ENCODE measurements around the gene S1PR2.

Gene S1PR2

DNA sequence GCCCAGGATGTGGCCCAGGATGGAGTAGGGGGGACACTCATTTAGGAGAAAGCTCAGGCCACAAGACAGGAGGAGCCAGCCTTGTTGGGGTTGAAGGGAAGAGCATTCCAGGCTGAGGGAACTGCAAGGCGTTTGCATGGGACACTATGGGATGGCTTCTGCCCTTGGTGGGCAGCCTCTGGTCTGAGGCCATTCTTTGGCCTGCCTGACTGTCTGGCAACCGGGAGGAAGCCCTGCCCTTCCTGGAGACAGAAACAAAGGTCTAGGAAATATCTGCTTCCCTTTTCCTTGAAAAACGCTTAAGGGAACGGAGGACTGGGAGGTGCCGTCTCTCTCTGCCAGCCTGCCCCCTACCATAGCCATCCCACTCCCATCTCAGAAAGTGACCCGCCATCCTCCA lies 36.9 kb upstream of the S1PR2 start:
- H3K36me3 ChIP-seq (ENCODE audit: insufficient read depth, low read length), result no peaks in the 10 kb centered on the region
- H3K27me3 ChIP-seq (ENCODE audit: control insufficient read depth in 1 of 2, insufficient read depth in 2 of 2, low read length in 2 of 2), result peaks cover 7 to 19% of the 10 kb centered on the region in 2 donors
- H3K4me1 ChIP-seq (ENCODE audit: insufficient read depth, low read length), result peaks cover 4% of the 10 kb centered on the region
- H3K27ac ChIP-seq (ENCODE audit: low read depth, low read length), result no peak overlapping the region
- H3K9me3 ChIP-seq (ENCODE audit: low read length), result no peaks in the 10 kb centered on the region
- no peak overlapping the region for H3K9ac ChIP-seq (ENCODE audit: low read length)
- H3K4me3 ChIP-seq (ENCODE audit: low read depth in 1 of 2, low read length in 2 of 2), result no peak overlapping the region

DNA sequence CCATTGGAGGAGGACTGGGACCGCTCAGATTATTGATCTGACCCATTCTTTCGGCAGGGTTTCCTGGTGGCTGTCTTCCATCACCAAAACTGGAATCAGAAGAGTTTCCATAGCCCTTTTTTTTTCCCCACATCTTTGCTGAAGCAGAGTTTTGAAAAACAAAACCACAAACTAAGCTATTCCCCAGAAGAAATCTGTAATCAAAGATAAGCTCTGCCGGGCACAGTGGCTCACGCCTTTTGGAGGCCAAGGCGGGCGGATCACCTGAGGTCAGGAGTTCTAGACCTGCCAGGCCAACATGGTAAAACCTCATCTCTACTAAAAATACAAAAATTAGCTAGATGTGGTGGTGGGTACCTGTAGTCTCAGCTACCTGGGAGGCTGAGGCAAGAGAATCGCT lies 35.6 kb upstream of the S1PR2 start:
- Histone ChIP-seq H3K9ac (ENCODE audit: low read length) (no peak overlapping the region), H3K27ac (ENCODE audit: low read depth, low read length) (no peak overlapping the region), H3K4me1 (ENCODE audit: insufficient read depth, low read length) (peaks cover 4% of the 10 kb centered on the region), H3K9me3 (ENCODE audit: low read length) (no peaks in the 10 kb centered on the region), H3K36me3 (ENCODE audit: insufficient read depth, low read length) (no peaks in the 10 kb centered on the region), H3K27me3 (ENCODE audit: control insufficient read depth in 1 of 2, insufficient read depth in 2 of 2, low read length in 2 of 2) (peaks cover 7 to 19% of the 10 kb centered on the region in 2 donors), H3K4me3 (ENCODE audit: low read depth in 1 of 2, low read length in 2 of 2) (no peak overlapping the region)

DNA sequence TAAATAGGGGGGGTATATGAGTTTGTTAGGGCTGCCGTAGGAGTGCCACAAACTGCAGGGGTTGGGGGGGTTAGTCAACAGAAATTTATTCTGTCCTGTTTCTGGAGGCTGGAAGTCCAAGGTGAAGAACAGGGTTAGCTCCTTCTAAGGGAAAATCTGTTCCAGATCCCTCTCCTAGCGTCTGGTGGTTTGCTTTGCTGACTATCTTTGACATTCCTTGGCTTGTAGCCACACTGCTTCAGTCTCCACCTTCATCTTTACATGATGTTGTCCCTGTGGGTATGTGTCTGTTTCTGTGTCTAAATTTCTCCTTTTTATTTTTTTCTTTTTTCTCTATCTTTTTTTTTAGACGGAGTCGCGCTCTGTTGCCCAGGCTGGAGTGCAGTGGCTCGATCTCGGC lies 31.6 kb upstream of the S1PR2 start:
- Histone ChIP-seq H3K4me3 (ENCODE audit: low read depth in 1 of 2, low read length in 2 of 2) (no peak overlapping the region), H3K4me1 (ENCODE audit: insufficient read depth, low read length) (no peaks in the 10 kb centered on the region), H3K9me3 (ENCODE audit: low read length) (no peaks in the 10 kb centered on the region), H3K9ac (ENCODE audit: low read length) (no peak overlapping the region), H3K36me3 (ENCODE audit: insufficient read depth, low read length) (peaks cover 16% of the 10 kb centered on the region), H3K27me3 (ENCODE audit: control insufficient read depth in 1 of 2, insufficient read depth in 2 of 2, low read length in 2 of 2) (no peaks in the 10 kb centered on the region), H3K27ac (ENCODE audit: low read depth, low read length) (no peak overlapping the region)

DNA sequence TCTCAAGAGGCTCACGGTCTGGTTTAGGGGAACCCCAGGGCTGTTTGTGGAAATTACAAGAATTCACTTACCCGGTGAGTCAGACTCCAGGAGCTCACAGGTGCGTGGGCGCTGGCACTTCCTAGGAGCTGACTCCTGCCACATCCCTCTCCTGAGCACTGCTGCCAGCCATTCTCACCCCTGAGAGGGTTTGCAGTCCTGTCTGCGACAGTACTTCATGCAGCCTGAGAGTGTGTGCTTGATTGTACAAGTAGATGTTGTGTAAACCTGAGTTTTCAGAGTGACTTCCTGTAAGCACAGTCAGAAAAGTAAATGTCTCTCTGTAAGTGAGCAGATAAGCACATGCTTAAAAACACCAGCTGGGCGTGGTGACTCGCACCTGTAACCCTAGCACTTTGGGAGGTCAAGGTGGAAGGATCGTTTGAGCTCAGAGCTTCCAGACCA lies 29.0 kb upstream of the S1PR2 start:
- H3K27me3 ChIP-seq (ENCODE audit: control insufficient read depth in 1 of 2, insufficient read depth in 2 of 2, low read length in 2 of 2), result no peaks in the 10 kb centered on the region
- H3K4me3 ChIP-seq (ENCODE audit: low read depth in 1 of 2, low read length in 2 of 2), result no peak overlapping the region
- H3K9me3 ChIP-seq (ENCODE audit: low read length), result no peaks in the 10 kb centered on the region
- no peak overlapping the region for H3K9ac ChIP-seq (ENCODE audit: low read length)
- H3K4me1 ChIP-seq (ENCODE audit: insufficient read depth, low read length), result no peaks in the 10 kb centered on the region
- H3K36me3 ChIP-seq (ENCODE audit: insufficient read depth, low read length), result peaks cover 32% of the 10 kb centered on the region
- no peak overlapping the region for H3K27ac ChIP-seq (ENCODE audit: low read depth, low read length)

DNA sequence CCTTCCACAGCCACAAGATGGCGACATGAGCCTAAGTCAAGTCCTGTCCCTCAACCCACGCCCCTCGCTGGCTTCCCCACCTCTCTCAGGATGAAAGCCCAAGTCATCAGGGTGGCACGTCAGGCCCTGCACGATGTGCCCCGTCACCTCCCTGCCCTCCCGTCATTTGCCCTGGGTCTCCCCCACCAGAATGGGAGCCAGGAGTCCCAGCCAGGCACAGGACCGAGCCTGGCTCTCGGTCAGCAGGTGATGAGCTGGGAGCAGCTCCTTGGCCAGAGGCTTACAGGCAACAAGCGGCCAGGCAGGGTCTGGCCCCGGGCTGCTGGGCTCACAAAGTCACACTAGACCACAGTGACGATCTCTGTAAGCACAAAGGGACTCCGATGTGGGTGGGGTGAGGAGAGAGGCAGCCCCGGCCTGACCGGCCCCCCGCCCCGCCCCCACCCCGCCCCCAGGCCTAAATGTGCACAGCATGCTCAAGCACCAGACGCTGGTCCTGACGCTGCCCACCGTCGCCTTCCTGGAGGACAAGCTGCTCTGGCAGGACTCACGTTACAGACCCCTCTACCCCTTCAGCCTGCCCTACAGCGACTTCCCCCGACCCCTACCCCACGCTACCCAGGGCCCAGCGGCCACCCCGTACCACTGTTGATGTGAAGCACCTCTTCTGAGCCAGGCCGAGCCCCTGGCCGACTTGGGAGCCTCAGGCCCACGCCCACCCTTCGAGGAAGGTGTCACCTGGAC lies 28.2 kb upstream of the S1PR2 start:
- H3K9me3 ChIP-seq (ENCODE audit: low read length), result no peaks in the 10 kb centered on the region
- H3K27me3 ChIP-seq (ENCODE audit: control insufficient read depth in 1 of 2, insufficient read depth in 2 of 2, low read length in 2 of 2), result no peaks in the 10 kb centered on the region
- H3K36me3 ChIP-seq (ENCODE audit: insufficient read depth, low read length), result peaks cover 39% of the 10 kb centered on the region
- no peak overlapping the region for H3K4me3 ChIP-seq (ENCODE audit: low read depth in 1 of 2, low read length in 2 of 2)
- no peaks in the 10 kb centered on the region for H3K4me1 ChIP-seq (ENCODE audit: insufficient read depth, low read length)
- H3K9ac ChIP-seq (ENCODE audit: low read length), result no peak overlapping the region
- H3K27ac ChIP-seq (ENCODE audit: low read depth, low read length), result no peak overlapping the region

DNA sequence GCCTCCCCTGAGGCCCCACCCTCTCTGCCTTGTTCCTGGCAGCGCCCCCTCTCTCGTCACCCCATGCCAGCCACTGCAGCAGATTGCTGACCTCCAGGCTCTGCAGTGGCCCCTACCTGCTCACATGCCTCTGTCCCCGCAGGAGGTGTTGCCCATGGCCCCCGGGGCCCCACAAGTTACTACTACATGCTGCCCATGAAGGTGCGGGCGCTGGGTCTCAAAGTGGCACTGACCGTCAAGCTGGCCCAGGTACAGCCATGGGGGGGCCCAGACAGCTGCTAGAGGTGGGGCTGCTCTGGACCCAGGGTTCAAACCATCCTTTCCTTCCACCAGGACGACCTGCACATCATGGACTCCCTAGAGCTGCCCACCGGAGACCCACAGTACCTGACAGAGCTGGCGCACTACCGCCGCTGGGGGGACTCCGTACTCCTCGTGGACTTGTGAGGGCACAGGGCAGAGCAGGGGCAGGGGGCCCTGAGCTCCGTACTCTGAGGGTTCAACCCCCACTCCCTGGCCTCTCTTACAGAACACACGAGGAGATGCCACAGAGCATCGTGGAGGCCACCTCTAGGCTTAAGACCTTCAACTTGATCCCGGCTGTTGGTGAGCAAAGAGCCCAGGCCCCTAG lies 27.1 kb upstream of the S1PR2 start:
- no peaks in the 10 kb centered on the region for H3K27me3 ChIP-seq (ENCODE audit: control insufficient read depth in 1 of 2, insufficient read depth in 2 of 2, low read length in 2 of 2)
- H3K4me1 ChIP-seq (ENCODE audit: insufficient read depth, low read length), result no peaks in the 10 kb centered on the region
- no peaks in the 10 kb centered on the region for H3K9me3 ChIP-seq (ENCODE audit: low read length)
- H3K4me3 ChIP-seq (ENCODE audit: low read depth in 1 of 2, low read length in 2 of 2), result no peak overlapping the region
- no peak overlapping the region for H3K9ac ChIP-seq (ENCODE audit: low read length)
- no peak overlapping the region for H3K27ac ChIP-seq (ENCODE audit: low read depth, low read length)
- peaks cover 46% of the 10 kb centered on the region for H3K36me3 ChIP-seq (ENCODE audit: insufficient read depth, low read length)

DNA sequence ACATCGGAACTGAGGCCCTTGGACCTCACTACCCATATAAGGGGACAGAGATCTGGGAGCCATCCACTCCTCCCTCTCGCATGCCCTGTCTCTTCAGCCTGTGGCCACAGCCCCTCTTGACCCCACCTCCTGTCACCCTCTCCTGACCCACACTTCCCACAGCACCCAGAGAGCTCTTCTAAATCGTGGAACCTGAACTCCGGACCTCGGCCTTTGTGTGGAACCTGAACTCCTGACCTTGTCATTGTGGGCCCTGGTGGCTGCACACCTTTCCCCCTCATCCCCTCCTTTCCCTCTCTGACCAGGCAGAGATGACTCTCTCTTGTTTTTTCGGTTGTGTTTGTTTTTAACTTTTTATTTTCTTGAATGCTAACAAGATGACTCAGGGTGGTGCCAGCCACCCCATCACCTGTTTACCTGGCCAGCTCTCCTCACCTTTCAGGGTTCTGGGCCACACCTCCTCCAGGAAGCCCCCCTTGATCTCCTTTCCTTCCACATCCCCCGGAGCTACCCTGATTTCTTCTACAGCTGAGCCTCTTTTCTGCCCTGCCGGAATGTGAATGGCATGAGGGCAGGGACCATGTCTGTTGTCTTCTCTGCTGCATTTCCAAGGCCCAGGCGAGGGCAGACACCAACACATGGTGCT lies 26.0 kb upstream of the S1PR2 start:
- Histone ChIP-seq H3K4me1 (ENCODE audit: insufficient read depth, low read length) (peaks cover 6% of the 10 kb centered on the region), H3K9ac (ENCODE audit: low read length) (no peak overlapping the region), H3K27me3 (ENCODE audit: control insufficient read depth in 1 of 2, insufficient read depth in 2 of 2, low read length in 2 of 2) (no peaks in the 10 kb centered on the region), H3K36me3 (ENCODE audit: insufficient read depth, low read length) (peaks cover 46% of the 10 kb centered on the region), H3K27ac (ENCODE audit: low read depth, low read length) (no peak overlapping the region), H3K9me3 (ENCODE audit: low read length) (no peaks in the 10 kb centered on the region), H3K4me3 (ENCODE audit: low read depth in 1 of 2, low read length in 2 of 2) (no peak overlapping the region)

DNA sequence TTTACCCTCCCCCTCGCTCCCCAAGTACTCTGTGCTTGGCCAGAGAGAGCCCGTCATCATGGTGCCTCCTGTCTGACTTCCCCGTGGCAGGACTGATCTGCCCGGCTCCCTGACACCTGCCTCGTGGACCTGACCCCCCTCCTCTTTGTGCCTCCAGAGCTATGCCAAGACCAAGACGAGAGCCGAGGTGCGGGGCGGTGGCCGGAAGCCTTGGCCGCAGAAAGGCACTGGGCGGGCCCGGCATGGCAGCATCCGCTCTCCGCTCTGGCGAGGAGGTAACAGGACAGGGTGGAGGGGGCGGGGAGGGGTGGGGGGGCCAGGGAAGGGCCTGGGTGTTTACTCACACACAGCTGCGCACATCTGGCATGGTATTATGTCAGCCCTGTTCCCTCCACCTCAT lies 25.4 kb upstream of the S1PR2 start:
- no peaks in the 10 kb centered on the region for H3K27me3 ChIP-seq (ENCODE audit: control insufficient read depth in 1 of 2, insufficient read depth in 2 of 2, low read length in 2 of 2)
- H3K27ac ChIP-seq (ENCODE audit: low read depth, low read length), result no peak overlapping the region
- no peak overlapping the region for H3K4me3 ChIP-seq (ENCODE audit: low read depth in 1 of 2, low read length in 2 of 2)
- peaks cover 46% of the 10 kb centered on the region for H3K36me3 ChIP-seq (ENCODE audit: insufficient read depth, low read length)
- H3K9me3 ChIP-seq (ENCODE audit: low read length), result no peaks in the 10 kb centered on the region
- H3K9ac ChIP-seq (ENCODE audit: low read length), result no peak overlapping the region
- H3K4me1 ChIP-seq (ENCODE audit: insufficient read depth, low read length), result peaks cover 6% of the 10 kb centered on the region

DNA sequence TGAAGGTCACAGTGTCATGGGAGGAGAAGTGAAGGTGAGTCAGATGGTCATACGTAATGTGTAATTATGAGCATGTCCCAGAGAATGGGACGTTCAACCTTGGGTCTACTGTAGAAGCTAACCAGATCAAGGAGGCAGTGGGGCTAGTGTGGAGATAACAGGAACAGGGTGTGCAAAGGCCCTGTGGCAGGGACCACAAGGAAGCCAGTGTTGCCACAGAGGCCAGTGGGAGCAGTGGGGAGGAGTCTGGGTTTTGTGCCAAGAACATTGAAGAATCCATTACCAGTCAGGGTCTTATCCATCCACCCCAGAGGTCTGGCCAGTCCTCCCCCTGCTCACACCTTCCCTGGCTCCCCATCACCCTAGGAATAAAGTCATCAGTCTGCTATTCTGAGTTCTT lies 24.2 kb upstream of the S1PR2 start:
- no peak overlapping the region for H3K27ac ChIP-seq (ENCODE audit: low read depth, low read length)
- no peak overlapping the region for H3K9ac ChIP-seq (ENCODE audit: low read length)
- no peak overlapping the region for H3K4me3 ChIP-seq (ENCODE audit: low read depth in 1 of 2, low read length in 2 of 2)
- no peaks in the 10 kb centered on the region for H3K27me3 ChIP-seq (ENCODE audit: control insufficient read depth in 1 of 2, insufficient read depth in 2 of 2, low read length in 2 of 2)
- H3K36me3 ChIP-seq (ENCODE audit: insufficient read depth, low read length), result peaks cover 46% of the 10 kb centered on the region
- peaks cover 11% of the 10 kb centered on the region for H3K4me1 ChIP-seq (ENCODE audit: insufficient read depth, low read length)
- no peaks in the 10 kb centered on the region for H3K9me3 ChIP-seq (ENCODE audit: low read length)

DNA sequence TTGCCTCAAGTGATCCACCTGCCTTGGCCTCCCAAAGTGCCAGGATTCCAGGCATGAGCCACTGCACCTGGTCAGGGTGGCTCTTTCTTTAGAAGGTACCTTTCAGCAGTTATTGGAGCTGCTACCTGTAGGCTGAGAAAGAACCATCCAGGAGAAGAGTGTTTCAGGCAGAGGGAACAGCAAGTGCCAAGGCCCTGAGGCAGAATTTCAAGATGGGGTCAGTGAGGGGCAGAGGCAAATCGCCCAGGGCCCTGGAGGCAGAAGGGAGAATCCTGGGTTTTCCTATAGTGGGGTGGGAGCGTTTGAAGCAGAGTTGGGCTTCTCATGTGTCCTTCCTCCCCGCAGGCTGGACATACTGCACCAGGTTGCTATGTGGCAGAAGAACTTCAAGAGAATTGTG lies 23.1 kb upstream of the S1PR2 start:
- Histone ChIP-seq H3K9me3 (ENCODE audit: low read length) (no peaks in the 10 kb centered on the region), H3K9ac (ENCODE audit: low read length) (no peak overlapping the region), H3K27me3 (ENCODE audit: control insufficient read depth in 1 of 2, insufficient read depth in 2 of 2, low read length in 2 of 2) (no peaks in the 10 kb centered on the region), H3K4me1 (ENCODE audit: insufficient read depth, low read length) (peaks cover 11% of the 10 kb centered on the region), H3K4me3 (ENCODE audit: low read depth in 1 of 2, low read length in 2 of 2) (no peak overlapping the region), H3K27ac (ENCODE audit: low read depth, low read length) (no peak overlapping the region), H3K36me3 (ENCODE audit: insufficient read depth, low read length) (peaks cover 40% of the 10 kb centered on the region)

DNA sequence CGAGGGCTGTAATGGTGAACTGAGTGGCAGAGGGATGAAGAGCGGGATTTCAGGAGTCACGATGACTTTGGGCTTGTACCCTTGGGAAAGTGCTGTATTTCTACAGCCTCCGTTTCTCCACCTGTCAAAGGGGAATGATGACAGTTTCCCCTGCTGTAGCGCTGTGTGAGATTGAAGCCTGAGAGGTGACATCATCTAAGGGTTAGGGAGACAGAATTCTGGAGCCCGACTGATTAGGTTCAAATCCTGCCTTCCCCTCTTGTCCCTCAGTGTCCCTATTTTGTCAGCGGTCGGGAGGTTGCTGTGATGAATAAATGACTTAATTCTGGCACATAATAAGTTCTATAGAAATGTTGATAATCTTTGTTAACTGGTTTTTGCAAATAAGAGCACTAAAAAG lies 21.6 kb upstream of the S1PR2 start:
- Histone ChIP-seq H3K4me3 (ENCODE audit: low read depth in 1 of 2, low read length in 2 of 2) (peak overlapping the region; percentile 88 to 94), H3K36me3 (ENCODE audit: insufficient read depth, low read length) (peaks cover 30% of the 10 kb centered on the region)

More for the DNA sequence above, 21.6 kb upstream of the S1PR2 start:
- peak overlapping the region; percentile 80 for H3K27ac ChIP-seq (ENCODE audit: low read depth, low read length)
- H3K4me1 ChIP-seq (ENCODE audit: insufficient read depth, low read length), result peaks cover 11% of the 10 kb centered on the region
- no peaks in the 10 kb centered on the region for H3K27me3 ChIP-seq (ENCODE audit: control insufficient read depth in 1 of 2, insufficient read depth in 2 of 2, low read length in 2 of 2)
- no peaks in the 10 kb centered on the region for H3K9me3 ChIP-seq (ENCODE audit: low read length)
- peak overlapping the region; percentile 81 for H3K9ac ChIP-seq (ENCODE audit: low read length)

Measured in muscle layer of colon (tissue), 2 donors.